GM23338 (cell line): ENCODE results near the gene ITGB5. TPM values are rescaled to one million over a fixed set of nuclear protein-coding genes. Genes with fewer than 3 reads are reported as not detected.

Experiments
- ATAC-seq: fragments of 200-7000 bp; cut with Tn5 transposase; 3 replicates; pipeline ENCODE4 v1.9.1; 2020
- DNase-seq: peaks from one replicate; pipeline ENCODE4 v3.0.0-alpha.2; 2015; ENCODE audit warnings: low spot score
- H2AFZ ChIP-seq: fragments of 200-600 bp; sonication (generic); 2 replicates; pipeline ENCODE4 v1.8.0; 2016; ENCODE audit warnings: antibody characterized with exemption, mild to moderate bottlenecking, moderate library complexity
- H3F3A ChIP-seq: fragments of 200-600 bp; sonication (generic); replicated peaks from 2 replicates; pipeline ENCODE4 v1.8.0; 2017; ENCODE audit warnings: antibody characterized with exemption, mixed run types, low read depth
- H3K27ac ChIP-seq: fragments of 200-600 bp; sonication (generic); 2 replicates; pipeline ENCODE4 v1.6.1; 2016; ENCODE audit warnings: low read depth
- H3K27me3 ChIP-seq: fragments of 200-600 bp; sonication (generic); 2 replicates; pipeline ENCODE4 v1.8.0; 2016; ENCODE audit warnings: mild to moderate bottlenecking, mixed run types, moderate library complexity; ENCODE audit not compliant: insufficient read depth
- H3K36me3 ChIP-seq: fragments of 200-600 bp; sonication (generic); 2 replicates; pipeline ENCODE4 v1.8.0; 2016; ENCODE audit warnings: mild to moderate bottlenecking; ENCODE audit not compliant: insufficient read depth
- H3K4me1 ChIP-seq: fragments of 200-600 bp; sonication (generic); 2 replicates; pipeline ENCODE4 v1.8.0; 2016; ENCODE audit warnings: mild to moderate bottlenecking, moderate library complexity; ENCODE audit not compliant: insufficient read depth
- H3K4me2 ChIP-seq: fragments of 200-600 bp; sonication (generic); 2 replicates; pipeline ENCODE4 v1.7.1; 2017; ENCODE audit warnings: mixed run types
- H3K4me3 ChIP-seq: fragments of 200-600 bp; sonication (generic); 2 replicates; pipeline ENCODE4 v1.6.1; 2016; ENCODE audit warnings: mixed run types
- H3K79me2 ChIP-seq: fragments of 200-600 bp; sonication (generic); replicated peaks from 2 replicates; pipeline ENCODE4 v1.8.0; 2017; ENCODE audit warnings: mild to moderate bottlenecking; ENCODE audit not compliant: insufficient read depth
- H3K9me2 ChIP-seq: fragments of 200-600 bp; sonication (generic); 2 replicates; pipeline ENCODE4 v1.8.0; 2017; ENCODE audit not compliant: insufficient read depth
- H4K20me1 ChIP-seq: fragments of 200-600 bp; sonication (generic); replicated peaks from 2 replicates; pipeline ENCODE4 v1.8.0; 2017; ENCODE audit warnings: mild to moderate bottlenecking; ENCODE audit not compliant: insufficient read depth
- H3K27ac Mint-ChIP-seq: 2 replicates; pipeline ENCODE4 v1.8.0; 2020; ENCODE audit warnings: inconsistent platforms, mild to moderate bottlenecking, moderate library complexity, mixed read lengths
- H3K27me3 Mint-ChIP-seq: 3 replicates; pipeline ENCODE4 v1.8.0; 2022; ENCODE audit warnings: low read depth, mild to moderate bottlenecking, moderate library complexity, mixed read lengths, inconsistent platforms; ENCODE audit not compliant: insufficient read depth, poor library complexity
- H3K36me3 Mint-ChIP-seq: 3 replicates; pipeline ENCODE4 v1.8.0; 2021; ENCODE audit warnings: low read depth, mild to moderate bottlenecking, inconsistent platforms, moderate library complexity, mixed read lengths
- H3K4me1 Mint-ChIP-seq: 3 replicates; pipeline ENCODE4 v1.8.0; 2020; ENCODE audit warnings: mild to moderate bottlenecking, inconsistent platforms, mixed read lengths
- H3K4me3 Mint-ChIP-seq: 3 replicates; pipeline ENCODE4 v1.8.0; 2021; ENCODE audit warnings: moderate library complexity, mild to moderate bottlenecking, inconsistent platforms, mixed read lengths
- H3K9me3 Mint-ChIP-seq: 3 replicates; pipeline ENCODE4 v1.8.0; 2020; ENCODE audit warnings: moderate library complexity, mild to moderate bottlenecking, inconsistent platforms, mixed read lengths
- CREB1 ChIP-seq: fragments of 250-450 bp; sonication (Bioruptor Pico); IDR thresholded peaks from 2 replicates; pipeline ENCODE4 v1.5.0; 2020; ENCODE audit warnings: low read depth, mild to moderate bottlenecking, moderate library complexity
- CTCF ChIP-seq, 2 experiments: fragments of 200-600 bp in 1 of 2; sonication (generic) in 1 of 2; conservative IDR thresholded peaks; 2 replicates each; pipeline versions ENCODE4 v1.5.1 to v1.6.1; 2016 to 2017; ENCODE audit warnings: antibody characterized with exemption in 2 of 2, low read depth in 2 of 2, mild to moderate bottlenecking in 2 of 2, moderate library complexity in 1 of 2
- ETS1 ChIP-seq: IDR thresholded peaks from 2 replicates; pipeline ENCODE4 v1.6.1; 2016; ENCODE audit warnings: antibody characterized with exemption
- EZH2phosphoT487 ChIP-seq: fragments of 200-600 bp; sonication (generic); IDR thresholded peaks from one replicate; pipeline ENCODE4 v1.8.1; 2018; ENCODE audit warnings: antibody characterized with exemption; ENCODE audit not compliant: unreplicated experiment
- JUNB ChIP-seq: IDR thresholded peaks from one replicate; pipeline ENCODE4 v1.6.1; 2016; ENCODE audit warnings: antibody characterized with exemption; ENCODE audit not compliant: unreplicated experiment
- POLR2AphosphoS5 ChIP-seq: IDR thresholded peaks from 2 replicates; pipeline ENCODE4 v1.6.1; 2016; ENCODE audit warnings: antibody characterized with exemption, low read depth
- REST ChIP-seq: IDR thresholded peaks from one replicate; pipeline ENCODE4 v1.6.1; 2018; ENCODE audit warnings: antibody characterized with exemption; ENCODE audit not compliant: unreplicated experiment
- STAT1 ChIP-seq: IDR thresholded peaks from one replicate; pipeline ENCODE4 v1.6.1; 2016; ENCODE audit warnings: antibody characterized with exemption; ENCODE audit not compliant: unreplicated experiment
- ZNF331 ChIP-seq: fragments of 250-450 bp; sonication (Bioruptor Pico); IDR thresholded peaks from 2 replicates; pipeline ENCODE4 v1.5.0; 2020; ENCODE audit warnings: low read depth, mild to moderate bottlenecking, moderate library complexity
- polyA plus RNA-seq: library from polyadenylated mRNA; unstranded; fragments of >200 nt; fragmentation: Nextera tagmentation; extraction: Ambion mirVana; gene quantifications from 2 replicates; pipeline ENCODE4 v1.2.1, GENCODE V29; 2016
- total RNA-seq: library from RNA; depleted of rRNA; stranded (reverse); fragments of >200 nt; shearing (Covaris generic); gene quantifications from 2 replicates; pipeline ENCODE4 v1.2.3, GENCODE V29; 2014

The ITGB5 gene
- total and polyA plus RNA-seq, 2 experiments from 2014 or later = 68.2 to 269 TPM

- TF ChIP-seq CREB1 (CRISPR knock-in tag) (no peak), CTCF (conservative IDR thresholded peaks at IDR 0.05; ENCODE audit: low read depth in 2 of 2) (no peak), ETS1 (no peak), POLR2AphosphoS5 (no peak), EZH2phosphoT487 (no peak), ZNF331 (CRISPR knock-in tag) (no peak), STAT1 (no peak)
- Histone ChIP-seq H3K9me2 (no peaks in the 10 kb centered on the region), H3K27me3 (no peaks in the 10 kb centered on the region), H3K36me3 (peaks cover 25% of the 10 kb centered on the region), H3K4me1 (no peaks in the 10 kb centered on the region), H4K20me1 (peaks cover 20% of the 10 kb centered on the region; the same call in 1 of the 2 replicates), H3F3A (0 out of 2 replicates have a peak, but pooled peaks cover 5% of the 10 kb centered on the region), H3K79me2 (peaks cover 29% of the 10 kb centered on the region), H3K27ac (peak overlapping the region; percentile 59; the same call in 1 of the 2 replicates), H3K4me2 (no peak overlapping the region), H2AFZ (no peak overlapping the region), H3K4me3 (no peak overlapping the region)
- no peaks in the 10 kb centered on the region; the same call in 2 of the 3 replicates for H3K4me1 Mint-ChIP-seq
- peak overlapping the region; percentile 7; the same call in 1 of the 2 replicates for H3K27ac Mint-ChIP-seq
- ATAC-seq (no peak), DNase-seq (no peak)
- H3K36me3 Mint-ChIP-seq = peaks cover 64% of the 10 kb centered on the region
- no peaks in the 10 kb centered on the region for H3K9me3 Mint-ChIP-seq
- H3K27me3 Mint-ChIP-seq = peaks cover 10% of the 10 kb centered on the region
- H3K4me3 Mint-ChIP-seq = no peak overlapping the region
Measured at GRCh38 chr3:124793054-124793739, 94.0 kb downstream of the ITGB5 start.

- peaks cover 64% of the 10 kb centered on the region for H3K36me3 Mint-ChIP-seq
- H3K4me1 Mint-ChIP-seq = no peaks in the 10 kb centered on the region; the same call in 2 of the 3 replicates
- H3K79me2 ChIP-seq = peaks cover 29% of the 10 kb centered on the region
- peaks cover 20% of the 10 kb centered on the region; the same call in 1 of the 2 replicates for H4K20me1 ChIP-seq
- H3K9me3 Mint-ChIP-seq = no peaks in the 10 kb centered on the region
- H3K27me3 Mint-ChIP-seq = peaks cover 10% of the 10 kb centered on the region
- no peak overlapping the region for H3K4me3 ChIP-seq
- no peak overlapping the region for H3K4me3 Mint-ChIP-seq
- peak overlapping the region; percentile 69; the same call in 1 of the 2 replicates for H3K27ac ChIP-seq
- H3K9me2 ChIP-seq = no peaks in the 10 kb centered on the region
- H3K27me3 ChIP-seq = no peaks in the 10 kb centered on the region
- H3K4me2 ChIP-seq = no peak overlapping the region
- 0 out of 2 replicates have a peak, but pooled peaks cover 5% of the 10 kb centered on the region for H3F3A ChIP-seq
- ATAC-seq (no peak), DNase-seq (no peak)
- H3K27ac Mint-ChIP-seq = no peak overlapping the region; the same call in 1 of the 2 replicates
- no peak overlapping the region for H2AFZ ChIP-seq
- peaks cover 25% of the 10 kb centered on the region for H3K36me3 ChIP-seq
- H3K4me1 ChIP-seq = no peaks in the 10 kb centered on the region
- TF ChIP-seq JUNB (no peak), POLR2AphosphoS5 (no peak), EZH2phosphoT487 (no peak), ETS1 (no peak), STAT1 (no peak), REST (no peak), CREB1 (CRISPR knock-in tag) (no peak), CTCF (conservative IDR thresholded peaks at IDR 0.05; ENCODE audit: low read depth in 2 of 2) (no peak), ZNF331 (CRISPR knock-in tag) (no peak)
Measured at GRCh38 chr3:124792341-124793040, 94.7 kb downstream of the ITGB5 start.
